ENCODE measurements around the gene PNPLA1. TPM values are rescaled to one million over a fixed set of nuclear protein-coding genes. Genes with fewer than 3 reads are reported as not detected.

Gene PNPLA1
- total RNA-seq, 1 donor from 2014 or later = not detected

DNA sequence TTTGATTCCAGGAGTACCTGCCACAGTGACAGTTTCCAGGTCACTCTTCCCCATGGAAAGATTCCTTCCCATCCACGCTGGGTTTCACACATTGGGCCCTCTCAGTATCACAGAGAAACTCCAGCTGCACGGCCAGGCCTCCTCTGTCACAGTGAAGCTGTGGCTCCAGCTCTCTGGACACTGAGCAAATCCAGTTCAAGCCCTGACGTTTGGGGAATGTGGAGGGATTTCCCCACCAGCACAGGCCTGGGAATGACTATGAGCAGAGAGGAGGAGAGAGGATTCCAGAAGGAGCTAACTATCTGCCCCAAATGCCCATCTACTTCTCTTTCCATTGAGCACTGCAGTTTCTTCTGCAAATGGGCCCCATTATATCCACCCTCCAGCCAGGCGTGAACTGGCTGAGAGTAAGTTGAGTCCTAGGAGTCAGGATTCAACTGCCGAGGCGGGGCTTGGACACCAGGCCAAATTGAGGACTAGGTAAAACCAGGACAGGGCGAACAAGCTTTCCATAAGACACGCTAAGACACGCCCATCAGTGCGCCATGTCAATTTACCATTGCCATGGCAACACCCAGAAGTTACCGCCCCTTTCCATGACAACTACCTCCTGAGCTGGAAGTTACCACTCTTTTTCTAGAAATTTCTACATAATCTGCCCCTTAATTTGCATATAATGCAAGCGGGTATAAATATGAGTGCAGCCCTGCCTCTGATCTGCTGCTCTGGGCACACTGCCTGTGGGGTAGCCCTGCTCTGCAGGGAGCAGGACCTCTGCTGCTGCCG, 76.0 kb downstream of the PNPLA1 start:
- DNase-seq = no peak
- TF ChIP-seq, protein P1, sequence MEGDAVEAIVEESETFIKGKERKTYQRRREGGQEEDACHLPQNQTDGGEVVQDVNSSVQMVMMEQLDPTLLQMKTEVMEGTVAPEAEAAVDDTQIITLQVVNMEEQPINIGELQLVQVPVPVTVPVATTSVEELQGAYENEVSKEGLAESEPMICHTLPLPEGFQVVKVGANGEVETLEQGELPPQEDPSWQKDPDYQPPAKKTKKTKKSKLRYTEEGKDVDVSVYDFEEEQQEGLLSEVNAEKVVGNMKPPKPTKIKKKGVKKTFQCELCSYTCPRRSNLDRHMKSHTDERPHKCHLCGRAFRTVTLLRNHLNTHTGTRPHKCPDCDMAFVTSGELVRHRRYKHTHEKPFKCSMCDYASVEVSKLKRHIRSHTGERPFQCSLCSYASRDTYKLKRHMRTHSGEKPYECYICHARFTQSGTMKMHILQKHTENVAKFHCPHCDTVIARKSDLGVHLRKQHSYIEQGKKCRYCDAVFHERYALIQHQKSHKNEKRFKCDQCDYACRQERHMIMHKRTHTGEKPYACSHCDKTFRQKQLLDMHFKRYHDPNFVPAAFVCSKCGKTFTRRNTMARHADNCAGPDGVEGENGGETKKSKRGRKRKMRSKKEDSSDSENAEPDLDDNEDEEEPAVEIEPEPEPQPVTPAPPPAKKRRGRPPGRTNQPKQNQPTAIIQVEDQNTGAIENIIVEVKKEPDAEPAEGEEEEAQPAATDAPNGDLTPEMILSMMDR (IDR thresholded peaks at IDR 0.05; ENCODE audit: partially characterized antibody, unreplicated experiment) = no peak
- H3K27ac Mint-ChIP-seq (ENCODE audit: unreplicated experiment) = no peak overlapping the region
- peaks cover 9% of the 10 kb centered on the region for H3K4me1 Mint-ChIP-seq (ENCODE audit: low read depth, unreplicated experiment)
- no peaks in the 10 kb centered on the region for H3K36me3 Mint-ChIP-seq (ENCODE audit: unreplicated experiment)
- peaks cover 2% of the 10 kb centered on the region for H3K27me3 Mint-ChIP-seq (ENCODE audit: unreplicated experiment)
- no peak overlapping the region for H3K4me3 Mint-ChIP-seq (ENCODE audit: unreplicated experiment)
- no peaks in the 10 kb centered on the region for H3K9me3 Mint-ChIP-seq (ENCODE audit: unreplicated experiment)

DNA sequence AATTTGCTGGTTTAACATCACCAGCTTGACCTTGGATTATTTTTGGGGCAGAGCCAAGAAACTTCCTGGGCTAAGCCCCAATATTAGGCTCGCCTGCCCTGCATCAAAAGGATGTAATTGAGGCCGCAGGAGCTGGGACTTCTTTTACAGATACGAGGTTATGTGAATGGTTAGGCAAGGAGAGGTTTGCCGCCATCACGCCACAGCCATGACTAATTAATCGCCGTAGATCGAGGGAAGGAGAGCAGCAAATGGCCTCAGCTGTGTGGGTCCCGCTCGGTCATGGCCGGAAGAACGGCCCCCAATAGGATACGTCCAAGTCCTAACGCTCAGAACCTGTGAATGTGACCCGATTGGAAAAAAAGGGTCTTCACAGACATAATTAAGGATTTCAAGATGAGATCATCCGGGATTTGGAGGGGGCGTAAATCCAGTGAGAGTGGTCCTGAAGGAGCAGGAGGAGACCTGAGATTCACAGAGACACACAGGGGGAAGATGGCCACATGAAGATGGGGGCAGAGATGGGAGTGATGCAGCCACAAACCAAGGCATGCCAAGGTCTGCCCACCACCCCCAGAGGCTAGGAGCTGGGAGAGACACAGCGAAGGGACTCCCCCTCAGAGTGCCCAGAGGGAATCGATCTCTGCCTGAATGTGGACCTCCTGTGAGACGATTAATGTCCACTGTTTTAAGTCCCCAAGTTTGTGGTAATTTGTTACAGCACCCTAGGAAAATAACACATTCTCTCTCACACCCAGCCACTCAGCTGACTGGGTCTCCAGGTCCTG, 76.8 kb downstream of the PNPLA1 start:
- no peaks in the 10 kb centered on the region for H3K9me3 Mint-ChIP-seq (ENCODE audit: unreplicated experiment)
- peaks cover 2% of the 10 kb centered on the region for H3K27me3 Mint-ChIP-seq (ENCODE audit: unreplicated experiment)
- peaks cover 10% of the 10 kb centered on the region for H3K4me1 Mint-ChIP-seq (ENCODE audit: low read depth, unreplicated experiment)
- H3K4me3 Mint-ChIP-seq (ENCODE audit: unreplicated experiment) = peak overlapping the region; percentile 30
- TF ChIP-seq, protein P1 (IDR thresholded peaks at IDR 0.05; ENCODE audit: partially characterized antibody, unreplicated experiment) = no peak
- H3K36me3 Mint-ChIP-seq (ENCODE audit: unreplicated experiment) = no peaks in the 10 kb centered on the region
- no peak for DNase-seq
- no peak overlapping the region for H3K27ac Mint-ChIP-seq (ENCODE audit: unreplicated experiment)

DNA sequence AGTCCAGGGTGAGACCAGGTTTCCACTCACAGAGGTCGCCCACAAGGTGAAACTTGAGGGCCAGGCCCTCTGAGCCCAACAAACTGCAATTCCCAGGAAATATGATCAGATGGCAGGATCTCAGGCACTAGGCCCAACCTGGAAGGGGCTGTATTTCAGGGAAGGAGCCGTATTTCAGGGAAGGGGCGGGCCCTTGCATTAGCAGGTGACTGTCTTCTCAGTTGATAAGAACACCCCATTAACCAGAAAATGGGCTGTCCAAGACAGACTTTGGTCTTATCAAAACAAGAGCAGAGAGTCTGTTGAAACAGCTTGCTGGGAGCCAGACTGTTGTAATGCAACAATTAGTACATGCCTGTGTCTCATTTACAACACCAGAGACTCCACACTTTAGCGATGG, 77.8 kb downstream of the PNPLA1 start:
- Mint-ChIP-seq H3K36me3 (ENCODE audit: unreplicated experiment) (no peaks in the 10 kb centered on the region), H3K4me3 (ENCODE audit: unreplicated experiment) (no peak overlapping the region), H3K9me3 (ENCODE audit: unreplicated experiment) (no peaks in the 10 kb centered on the region), H3K27me3 (ENCODE audit: unreplicated experiment) (peaks cover 2% of the 10 kb centered on the region), H3K4me1 (ENCODE audit: low read depth, unreplicated experiment) (peaks cover 10% of the 10 kb centered on the region), H3K27ac (ENCODE audit: unreplicated experiment) (no peak overlapping the region)
- TF ChIP-seq, protein P1 (IDR thresholded peaks at IDR 0.05; ENCODE audit: partially characterized antibody, unreplicated experiment) = no peak
- no peak for DNase-seq

DNA sequence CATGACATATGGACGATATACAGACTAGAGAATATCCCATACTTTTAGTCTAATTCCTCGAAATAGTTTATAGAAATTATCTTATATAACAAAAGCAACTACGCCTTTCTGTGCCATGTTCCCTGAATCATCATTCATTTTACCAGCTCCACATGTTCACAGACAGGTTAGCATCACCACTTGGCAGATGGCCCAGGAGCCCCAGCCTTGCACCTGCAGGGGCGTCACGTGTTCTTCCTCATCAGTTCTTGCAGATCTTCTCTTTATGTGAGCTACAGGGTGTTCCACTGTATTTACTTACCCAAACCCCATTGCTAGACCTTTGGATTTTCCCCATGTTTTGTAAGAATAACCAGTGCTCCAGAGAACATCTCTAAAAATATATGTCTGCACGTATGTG, 79.4 kb downstream of the PNPLA1 start:
- Mint-ChIP-seq H3K9me3 (ENCODE audit: unreplicated experiment) (peaks cover 4% of the 10 kb centered on the region), H3K27ac (ENCODE audit: unreplicated experiment) (no peak overlapping the region), H3K36me3 (ENCODE audit: unreplicated experiment) (peaks cover 7% of the 10 kb centered on the region), H3K4me1 (ENCODE audit: low read depth, unreplicated experiment) (peaks cover 10% of the 10 kb centered on the region), H3K27me3 (ENCODE audit: unreplicated experiment) (peaks cover 6% of the 10 kb centered on the region), H3K4me3 (ENCODE audit: unreplicated experiment) (no peak overlapping the region)
- no peak for DNase-seq
- TF ChIP-seq, protein P1 (IDR thresholded peaks at IDR 0.05; ENCODE audit: partially characterized antibody, unreplicated experiment) = no peak

DNA sequence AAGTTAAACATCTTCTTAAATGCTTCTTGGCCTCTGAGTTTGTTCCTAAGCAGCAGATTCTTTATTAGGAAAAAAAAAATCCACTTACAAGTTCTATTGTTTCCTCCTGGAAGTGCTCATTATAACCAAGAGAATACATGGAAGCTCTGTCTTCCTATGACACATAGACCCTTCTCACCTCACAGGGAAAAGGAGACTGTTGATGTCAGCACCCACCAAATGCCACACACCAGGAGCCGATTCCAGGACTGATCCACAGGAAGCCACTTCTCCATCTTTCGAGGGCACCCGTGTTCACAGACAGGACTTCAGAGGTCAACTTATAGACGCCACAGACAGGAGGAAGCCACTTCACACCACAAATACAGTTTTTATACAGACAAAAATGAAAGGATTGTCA, 80.2 kb downstream of the PNPLA1 start:
- peaks cover 10% of the 10 kb centered on the region for H3K4me1 Mint-ChIP-seq (ENCODE audit: low read depth, unreplicated experiment)
- H3K27ac Mint-ChIP-seq (ENCODE audit: unreplicated experiment) = no peak overlapping the region
- peaks cover 4% of the 10 kb centered on the region for H3K9me3 Mint-ChIP-seq (ENCODE audit: unreplicated experiment)
- TF ChIP-seq, protein P1 (IDR thresholded peaks at IDR 0.05; ENCODE audit: partially characterized antibody, unreplicated experiment) = no peak
- no peak for DNase-seq
- H3K36me3 Mint-ChIP-seq (ENCODE audit: unreplicated experiment) = peaks cover 7% of the 10 kb centered on the region
- peaks cover 6% of the 10 kb centered on the region for H3K27me3 Mint-ChIP-seq (ENCODE audit: unreplicated experiment)
- H3K4me3 Mint-ChIP-seq (ENCODE audit: unreplicated experiment) = no peak overlapping the region
